Ishikawa (cell line): Measurements from ENCODE around the gene TEX14.
A peak's percentile ranks its signal among the peaks of the same experiment; 100 is the strongest.

Source experiments
- CEBPB ChIP-seq: IDR thresholded peaks from 2 replicates; pipeline ENCODE4 v1.6.1; 2012
- CREB1 ChIP-seq: IDR thresholded peaks from 2 replicates; pipeline ENCODE4 v1.6.1; 2012; ENCODE audit warnings: low read depth
- EGR1 ChIP-seq: IDR thresholded peaks from 2 replicates; pipeline ENCODE4 v1.6.1; 2012
- EP300 ChIP-seq: IDR thresholded peaks from 2 replicates; pipeline ENCODE4 v1.6.1; 2012; ENCODE audit warnings: borderline replicate concordance
- NFIC ChIP-seq: IDR thresholded peaks from 2 replicates; pipeline ENCODE4 v1.6.1; 2012
- RAD21 ChIP-seq: IDR thresholded peaks from 2 replicates; pipeline ENCODE4 v1.6.1; 2012; ENCODE audit warnings: low read depth
- TAF1 ChIP-seq: IDR thresholded peaks from 2 replicates; pipeline ENCODE4 v1.6.1; 2012; ENCODE audit warnings: low read depth, mild to moderate bottlenecking
- TCF12 ChIP-seq: IDR thresholded peaks from 2 replicates; pipeline ENCODE4 v1.6.1; 2012; ENCODE audit warnings: low read depth
- YY1 ChIP-seq: IDR thresholded peaks from 2 replicates; pipeline ENCODE4 v1.6.1; 2012; ENCODE audit warnings: low read depth
- ZBTB7A ChIP-seq: IDR thresholded peaks from 2 replicates; pipeline ENCODE4 v1.6.1; 2012; ENCODE audit warnings: low read depth
- TF ChIP-seq, protein P1 (sequence below): IDR thresholded peaks from 2 replicates; pipeline ENCODE4 v1.6.1; 2012
- TF ChIP-seq, protein P2 (sequence below): IDR thresholded peaks from 2 replicates; pipeline ENCODE4 v1.6.1; 2012; ENCODE audit warnings: low read depth, mild to moderate bottlenecking
- TF ChIP-seq, protein P3 (sequence below): IDR thresholded peaks from 2 replicates; pipeline ENCODE4 v1.6.1; 2012

DNA sequence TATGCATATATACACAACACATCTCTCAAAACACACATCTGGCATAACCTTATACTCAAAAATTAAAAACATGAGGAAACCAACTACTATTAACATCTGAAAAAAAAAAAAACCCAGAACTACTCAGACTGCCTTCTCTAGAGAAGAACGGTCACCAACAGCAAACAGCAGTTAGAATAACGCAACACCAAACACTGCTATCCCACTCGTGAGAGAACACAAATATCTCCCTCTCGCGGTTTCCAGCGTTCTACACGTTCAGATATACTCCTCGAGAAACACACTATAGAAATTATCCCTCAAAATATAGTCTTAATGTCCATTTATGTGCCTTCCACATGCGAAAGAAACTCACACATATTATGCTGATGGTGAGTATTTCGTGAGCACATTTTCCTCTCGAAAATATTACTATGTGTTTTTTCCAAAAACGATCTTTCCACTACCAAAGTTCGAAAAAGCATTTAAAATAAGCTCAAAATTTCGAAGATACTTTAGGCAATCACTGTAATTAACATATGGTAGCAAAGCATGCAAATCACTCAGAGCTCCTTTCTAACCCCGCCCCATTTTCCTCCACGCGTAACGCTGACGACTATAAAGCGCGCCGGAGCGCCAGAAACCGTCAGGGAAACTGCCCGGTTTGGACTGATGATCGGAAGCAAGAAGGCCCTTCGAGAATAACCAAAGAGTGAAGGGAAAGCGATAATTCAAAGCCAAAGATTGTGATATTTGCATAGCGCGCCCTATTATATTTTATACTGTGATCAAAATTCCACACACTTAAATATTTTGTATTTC is 60.1 kb downstream of the TEX14 start:
- TF ChIP-seq EP300 (peak; percentile 53; the same call in 1 of the 2 replicates), YY1 (no peak), TAF1 (peak; percentile 55; the same call in 1 of the 2 replicates), CREB1 (peak; percentile 95), RAD21 (no peak; the same call in 1 of the 2 replicates), ZBTB7A (no peak), NFIC (0 out of 2 replicates have a peak, but pooled peaks have one; percentile 37), EGR1 (no peak), CEBPB (peak; percentile 18; the same call in 1 of the 2 replicates), TCF12 (peak; percentile 83)
- TF ChIP-seq, protein P1, sequence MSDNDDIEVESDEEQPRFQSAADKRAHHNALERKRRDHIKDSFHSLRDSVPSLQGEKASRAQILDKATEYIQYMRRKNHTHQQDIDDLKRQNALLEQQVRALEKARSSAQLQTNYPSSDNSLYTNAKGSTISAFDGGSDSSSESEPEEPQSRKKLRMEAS = 0 out of 2 replicates have a peak, but pooled peaks have one; percentile 39
- TF ChIP-seq, protein P2, sequence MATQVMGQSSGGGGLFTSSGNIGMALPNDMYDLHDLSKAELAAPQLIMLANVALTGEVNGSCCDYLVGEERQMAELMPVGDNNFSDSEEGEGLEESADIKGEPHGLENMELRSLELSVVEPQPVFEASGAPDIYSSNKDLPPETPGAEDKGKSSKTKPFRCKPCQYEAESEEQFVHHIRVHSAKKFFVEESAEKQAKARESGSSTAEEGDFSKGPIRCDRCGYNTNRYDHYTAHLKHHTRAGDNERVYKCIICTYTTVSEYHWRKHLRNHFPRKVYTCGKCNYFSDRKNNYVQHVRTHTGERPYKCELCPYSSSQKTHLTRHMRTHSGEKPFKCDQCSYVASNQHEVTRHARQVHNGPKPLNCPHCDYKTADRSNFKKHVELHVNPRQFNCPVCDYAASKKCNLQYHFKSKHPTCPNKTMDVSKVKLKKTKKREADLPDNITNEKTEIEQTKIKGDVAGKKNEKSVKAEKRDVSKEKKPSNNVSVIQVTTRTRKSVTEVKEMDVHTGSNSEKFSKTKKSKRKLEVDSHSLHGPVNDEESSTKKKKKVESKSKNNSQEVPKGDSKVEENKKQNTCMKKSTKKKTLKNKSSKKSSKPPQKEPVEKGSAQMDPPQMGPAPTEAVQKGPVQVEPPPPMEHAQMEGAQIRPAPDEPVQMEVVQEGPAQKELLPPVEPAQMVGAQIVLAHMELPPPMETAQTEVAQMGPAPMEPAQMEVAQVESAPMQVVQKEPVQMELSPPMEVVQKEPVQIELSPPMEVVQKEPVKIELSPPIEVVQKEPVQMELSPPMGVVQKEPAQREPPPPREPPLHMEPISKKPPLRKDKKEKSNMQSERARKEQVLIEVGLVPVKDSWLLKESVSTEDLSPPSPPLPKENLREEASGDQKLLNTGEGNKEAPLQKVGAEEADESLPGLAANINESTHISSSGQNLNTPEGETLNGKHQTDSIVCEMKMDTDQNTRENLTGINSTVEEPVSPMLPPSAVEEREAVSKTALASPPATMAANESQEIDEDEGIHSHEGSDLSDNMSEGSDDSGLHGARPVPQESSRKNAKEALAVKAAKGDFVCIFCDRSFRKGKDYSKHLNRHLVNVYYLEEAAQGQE = no peak
- TF ChIP-seq, protein P3, sequence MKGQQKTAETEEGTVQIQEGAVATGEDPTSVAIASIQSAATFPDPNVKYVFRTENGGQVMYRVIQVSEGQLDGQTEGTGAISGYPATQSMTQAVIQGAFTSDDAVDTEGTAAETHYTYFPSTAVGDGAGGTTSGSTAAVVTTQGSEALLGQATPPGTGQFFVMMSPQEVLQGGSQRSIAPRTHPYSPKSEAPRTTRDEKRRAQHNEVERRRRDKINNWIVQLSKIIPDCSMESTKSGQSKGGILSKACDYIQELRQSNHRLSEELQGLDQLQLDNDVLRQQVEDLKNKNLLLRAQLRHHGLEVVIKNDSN = no peak
